Suprapubic skin (tissue), 4 donors: ENCODE results near the gene TRIM24.

Experiments
- CTCF ChIP-seq, 2 donors: fragments of 200-600 bp in 1 of 2; fragments of 450-650 bp in 1 of 2; sonication (generic) in 1 of 2; IDR thresholded peaks; one replicate each; pipeline ENCODE4 v1.5.1; 2016 to 2019; ENCODE audit warnings: antibody characterized with exemption in 2 of 2, mild to moderate bottlenecking in 1 of 2, moderate library complexity in 1 of 2
- EP300 ChIP-seq: sonication (generic); formaldehyde crosslinking; IDR thresholded peaks from one replicate; pipeline ENCODE4 v1.6.1; 2017; ENCODE audit warnings: antibody characterized with exemption
- POLR2AphosphoS5 ChIP-seq, 3 donors: sonication (generic); formaldehyde crosslinking; IDR thresholded peaks; one replicate each; pipeline ENCODE4 v1.6.1; 2017; ENCODE audit warnings: antibody characterized with exemption in 3 of 3

GRCh38 chr7:138538518-138538917 lies 78.5 kb downstream of the TRIM24 start:
- TF ChIP-seq CTCF (IDR thresholded peaks at IDR 0.05) (no peak), EP300 (no peak), POLR2AphosphoS5 (IDR thresholded peaks at IDR 0.05) (no peak)
